Measurements from ENCODE around the gene RO60.

DNA sequence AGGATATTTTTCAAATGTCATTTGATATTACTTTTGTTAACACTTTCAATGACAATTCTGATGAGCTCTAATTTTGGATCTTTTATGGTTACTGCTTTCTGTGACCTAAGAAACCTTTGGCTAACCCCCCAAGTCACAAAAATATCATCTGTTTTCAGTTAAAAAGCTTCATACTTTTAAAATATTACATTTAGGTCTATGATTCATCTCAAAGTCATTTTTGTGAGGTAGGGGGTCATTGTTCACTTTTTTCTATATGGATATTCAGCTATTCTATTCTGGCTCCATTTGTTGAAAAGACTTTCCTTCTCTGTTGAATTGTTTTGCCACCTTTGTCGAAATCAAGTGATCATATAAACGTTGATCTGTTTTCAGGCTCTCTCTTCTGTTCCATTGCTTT, 45.0 kb upstream of the RO60 start:
- TF ChIP-seq, protein P1, sequence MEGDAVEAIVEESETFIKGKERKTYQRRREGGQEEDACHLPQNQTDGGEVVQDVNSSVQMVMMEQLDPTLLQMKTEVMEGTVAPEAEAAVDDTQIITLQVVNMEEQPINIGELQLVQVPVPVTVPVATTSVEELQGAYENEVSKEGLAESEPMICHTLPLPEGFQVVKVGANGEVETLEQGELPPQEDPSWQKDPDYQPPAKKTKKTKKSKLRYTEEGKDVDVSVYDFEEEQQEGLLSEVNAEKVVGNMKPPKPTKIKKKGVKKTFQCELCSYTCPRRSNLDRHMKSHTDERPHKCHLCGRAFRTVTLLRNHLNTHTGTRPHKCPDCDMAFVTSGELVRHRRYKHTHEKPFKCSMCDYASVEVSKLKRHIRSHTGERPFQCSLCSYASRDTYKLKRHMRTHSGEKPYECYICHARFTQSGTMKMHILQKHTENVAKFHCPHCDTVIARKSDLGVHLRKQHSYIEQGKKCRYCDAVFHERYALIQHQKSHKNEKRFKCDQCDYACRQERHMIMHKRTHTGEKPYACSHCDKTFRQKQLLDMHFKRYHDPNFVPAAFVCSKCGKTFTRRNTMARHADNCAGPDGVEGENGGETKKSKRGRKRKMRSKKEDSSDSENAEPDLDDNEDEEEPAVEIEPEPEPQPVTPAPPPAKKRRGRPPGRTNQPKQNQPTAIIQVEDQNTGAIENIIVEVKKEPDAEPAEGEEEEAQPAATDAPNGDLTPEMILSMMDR (conservative IDR thresholded peaks at IDR 0.05; ENCODE audit: low read depth, low read length) = no peak
- no peak for TF ChIP-seq EZH2 (IDR thresholded peaks at IDR 0.05; ENCODE audit: borderline replicate concordance, low read depth, low read length, poor library complexity, severe bottlenecking)
